Spinal cord (tissue), 10 donors: Measurements from ENCODE around the gene AP2A1. TPM values are rescaled to one million over a fixed set of nuclear protein-coding genes. Genes with fewer than 3 reads are reported as not detected.

Experiments
- DNase-seq, 6 donors: peaks; one replicate each; pipeline versions ENCODE4 v3.0.0 to v3.0.0-alpha.2; 2013 to 2015; ENCODE audit warnings: low spot score in 6 of 6, low read depth in 4 of 6
- H3K27ac ChIP-seq: one replicate; pipeline ENCODE4 v1.5.1; 2013; ENCODE audit warnings: low read depth, low read length, control low read depth
- H3K27me3 ChIP-seq: one replicate; pipeline ENCODE4 v1.6.1; 2013; ENCODE audit warnings: low read length; ENCODE audit not compliant: control insufficient read depth, insufficient read depth
- H3K36me3 ChIP-seq: one replicate; pipeline ENCODE4 v1.6.1; 2013; ENCODE audit warnings: low read length; ENCODE audit not compliant: control insufficient read depth, insufficient read depth
- H3K4me1 ChIP-seq: one replicate; pipeline ENCODE4 v1.6.1; 2013; ENCODE audit warnings: low read length; ENCODE audit not compliant: control insufficient read depth, insufficient read depth
- H3K4me3 ChIP-seq: one replicate; pipeline ENCODE4 v1.5.1; 2013; ENCODE audit warnings: low read depth, low read length, control low read depth
- H3K9me3 ChIP-seq: one replicate; pipeline ENCODE4 v1.6.1; 2013; ENCODE audit warnings: low read length; ENCODE audit not compliant: control insufficient read depth, insufficient read depth
- WGBS: methylation state at CpG from one replicate; pipeline ENCODE4 v1.1.5; 2013; ENCODE audit warnings: missing lambda C conversion rate; ENCODE audit not compliant: insufficient coverage; 5-methylcytosine and 5-hydroxymethylcytosine counted together
- polyA plus RNA-seq, 2 donors: library from polyadenylated mRNA; unstranded; fragments of 120-200 nt; gene quantifications; one replicate each; pipeline ENCODE4 v1.2.1, GENCODE V29; 2013; ENCODE audit not compliant: insufficient read length in 2 of 2
- total RNA-seq, 2 donors: library from RNA; depleted of rRNA in 1 of 2; stranded (reverse); fragments of 120-200 nt in 1 of 2; fragments of >200 nt in 1 of 2; gene quantifications; one replicate each; pipeline versions ENCODE4 v1.2.3 to v1.2.4, GENCODE V29; 2013 to 2014
- donor health status: healthy.

AP2A1 gene
- total and polyA plus RNA-seq, 4 donors, result 58.5 to 156 (median 106) TPM

GRCh38 chr19:49800771-49801170 lies 34.0 kb downstream of the AP2A1 start:
- 99% methylated on average over 5 of the region's 10 CpGs for WGBS
- H3K4me1 ChIP-seq, result peaks cover 25% of the 10 kb centered on the region
- no peak overlapping the region for H3K4me3 ChIP-seq
- H3K36me3 ChIP-seq, result peaks cover 93% of the 10 kb centered on the region
- DNase-seq, result no peak
- H3K27me3 ChIP-seq, result no peaks in the 10 kb centered on the region
- H3K27ac ChIP-seq, result no peak overlapping the region
- H3K9me3 ChIP-seq, result no peaks in the 10 kb centered on the region

DNA sequence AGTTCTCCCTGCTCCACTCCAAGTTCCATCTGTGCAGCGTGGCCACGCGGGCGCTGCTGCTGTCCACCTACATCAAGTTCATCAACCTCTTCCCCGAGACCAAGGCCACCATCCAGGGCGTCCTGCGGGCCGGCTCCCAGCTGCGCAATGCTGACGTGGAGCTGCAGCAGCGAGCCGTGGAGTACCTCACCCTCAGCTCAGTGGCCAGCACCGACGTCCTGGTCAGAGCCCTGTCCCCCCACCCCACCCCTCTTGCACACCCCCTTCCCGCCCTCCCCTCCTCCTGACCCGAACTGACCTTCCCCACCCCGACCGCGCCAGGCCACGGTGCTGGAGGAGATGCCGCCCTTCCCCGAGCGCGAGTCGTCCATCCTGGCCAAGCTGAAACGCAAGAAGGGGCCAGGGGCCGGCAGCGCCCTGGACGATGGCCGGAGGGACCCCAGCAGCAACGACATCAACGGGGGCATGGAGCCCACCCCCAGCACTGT lies 34.6 kb downstream of the AP2A1 start:
- no peak for DNase-seq
- Histone ChIP-seq H3K36me3 (peaks cover 93% of the 10 kb centered on the region), H3K9me3 (no peaks in the 10 kb centered on the region), H3K4me1 (peaks cover 25% of the 10 kb centered on the region), H3K27me3 (no peaks in the 10 kb centered on the region), H3K4me3 (peak overlapping the region; percentile 58), H3K27ac (no peak overlapping the region)
- 49% methylated on average over 23 of the region's 32 CpGs for WGBS

DNA sequence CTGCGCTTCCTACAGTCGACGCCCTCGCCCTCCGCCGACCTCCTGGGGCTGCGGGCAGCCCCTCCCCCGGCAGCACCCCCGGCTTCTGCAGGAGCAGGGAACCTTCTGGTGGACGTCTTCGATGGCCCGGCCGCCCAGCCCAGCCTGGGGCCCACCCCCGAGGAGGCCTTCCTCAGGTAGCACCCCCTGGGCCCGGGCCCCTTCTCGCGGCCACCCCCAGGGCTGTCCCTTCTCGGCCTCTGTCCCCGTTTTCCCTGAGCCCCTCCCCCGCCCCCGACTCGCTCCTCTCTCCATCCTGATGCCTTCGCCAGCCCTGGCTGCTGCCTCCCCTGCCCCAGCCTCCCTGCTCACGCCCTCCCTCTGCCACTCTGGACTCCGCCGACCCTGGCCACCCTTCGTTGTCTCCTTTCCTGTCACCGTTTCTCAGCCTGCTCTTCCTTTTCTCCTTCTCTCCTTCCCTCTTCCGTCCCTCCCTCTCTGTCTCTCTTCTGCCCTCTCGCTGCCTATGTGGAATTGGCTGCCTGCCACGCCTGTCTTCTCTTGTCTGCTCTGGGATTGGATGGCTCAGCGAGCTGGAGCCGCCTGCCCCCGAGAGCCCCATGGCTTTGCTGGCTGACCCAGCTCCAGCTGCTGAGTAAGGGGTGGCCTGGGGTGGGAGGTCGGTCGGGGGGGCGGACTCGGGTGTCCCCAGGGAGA lies 35.3 kb downstream of the AP2A1 start:
- Histone ChIP-seq H3K27ac (peak overlapping the region; percentile 76), H3K36me3 (peaks cover 93% of the 10 kb centered on the region), H3K27me3 (no peaks in the 10 kb centered on the region), H3K4me1 (peaks cover 25% of the 10 kb centered on the region), H3K9me3 (no peaks in the 10 kb centered on the region), H3K4me3 (peak overlapping the region; percentile 58)
- 10% methylated on average over 37 of the region's 38 CpGs for WGBS
- DNase-seq, result peak in 5 of 6 donors; percentile 86 to 98 (median 92)

DNA sequence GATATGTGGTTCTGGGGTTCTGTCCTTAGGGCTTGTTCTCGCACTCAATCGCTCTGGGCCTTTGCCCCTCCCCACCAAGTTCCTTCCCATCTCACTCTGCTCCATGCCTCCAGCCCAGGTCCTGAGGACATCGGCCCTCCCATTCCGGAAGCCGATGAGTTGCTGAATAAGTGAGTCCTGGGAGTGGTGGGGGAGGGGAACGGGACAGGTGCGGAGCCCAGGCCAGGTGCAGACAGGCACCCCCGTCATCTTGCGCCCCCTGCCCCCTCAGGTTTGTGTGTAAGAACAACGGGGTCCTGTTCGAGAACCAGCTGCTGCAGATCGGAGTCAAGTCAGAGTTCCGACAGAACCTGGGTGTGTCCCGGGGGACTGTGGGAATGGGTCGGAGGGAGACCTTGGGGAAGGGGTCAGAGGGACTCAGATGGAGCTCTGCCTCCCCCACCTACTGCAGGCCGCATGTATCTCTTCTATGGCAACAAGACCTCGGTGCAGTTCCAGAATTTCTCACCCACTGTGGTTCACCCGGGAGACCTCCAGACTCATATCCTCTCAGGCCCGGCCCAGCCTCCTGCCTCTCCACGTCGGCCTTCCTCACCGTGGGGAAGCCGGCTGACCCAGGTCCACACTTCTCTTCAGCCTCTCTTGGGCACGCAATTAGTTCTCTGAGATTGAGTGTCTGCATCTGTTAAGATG lies 36.2 kb downstream of the AP2A1 start:
- Histone ChIP-seq H3K4me3 (no peak overlapping the region), H3K36me3 (peaks cover 98% of the 10 kb centered on the region), H3K27ac (no peak overlapping the region), H3K4me1 (peaks cover 30% of the 10 kb centered on the region), H3K27me3 (no peaks in the 10 kb centered on the region), H3K9me3 (no peaks in the 10 kb centered on the region)
- DNase-seq, result no peak
- WGBS, result 88% methylated on average over 11 of the region's 24 CpGs

DNA sequence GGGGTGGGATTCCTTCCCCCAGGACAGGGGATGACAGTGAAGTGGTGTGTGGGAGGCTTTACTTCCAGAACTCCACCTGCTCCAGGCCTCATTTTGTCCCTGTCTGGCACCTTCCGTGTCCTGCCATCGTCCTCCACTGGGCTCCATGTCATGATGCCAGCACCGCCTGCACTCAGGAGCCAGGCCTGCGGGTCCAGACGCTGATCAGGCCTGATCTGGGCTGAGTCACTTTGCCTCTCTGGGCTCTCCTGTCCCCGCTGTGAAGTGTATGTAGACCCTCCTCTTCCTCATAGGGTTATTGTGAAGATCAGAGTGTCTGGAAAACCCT lies 36.7 kb downstream of the AP2A1 start:
- no peaks in the 10 kb centered on the region for H3K27me3 ChIP-seq

DNA sequence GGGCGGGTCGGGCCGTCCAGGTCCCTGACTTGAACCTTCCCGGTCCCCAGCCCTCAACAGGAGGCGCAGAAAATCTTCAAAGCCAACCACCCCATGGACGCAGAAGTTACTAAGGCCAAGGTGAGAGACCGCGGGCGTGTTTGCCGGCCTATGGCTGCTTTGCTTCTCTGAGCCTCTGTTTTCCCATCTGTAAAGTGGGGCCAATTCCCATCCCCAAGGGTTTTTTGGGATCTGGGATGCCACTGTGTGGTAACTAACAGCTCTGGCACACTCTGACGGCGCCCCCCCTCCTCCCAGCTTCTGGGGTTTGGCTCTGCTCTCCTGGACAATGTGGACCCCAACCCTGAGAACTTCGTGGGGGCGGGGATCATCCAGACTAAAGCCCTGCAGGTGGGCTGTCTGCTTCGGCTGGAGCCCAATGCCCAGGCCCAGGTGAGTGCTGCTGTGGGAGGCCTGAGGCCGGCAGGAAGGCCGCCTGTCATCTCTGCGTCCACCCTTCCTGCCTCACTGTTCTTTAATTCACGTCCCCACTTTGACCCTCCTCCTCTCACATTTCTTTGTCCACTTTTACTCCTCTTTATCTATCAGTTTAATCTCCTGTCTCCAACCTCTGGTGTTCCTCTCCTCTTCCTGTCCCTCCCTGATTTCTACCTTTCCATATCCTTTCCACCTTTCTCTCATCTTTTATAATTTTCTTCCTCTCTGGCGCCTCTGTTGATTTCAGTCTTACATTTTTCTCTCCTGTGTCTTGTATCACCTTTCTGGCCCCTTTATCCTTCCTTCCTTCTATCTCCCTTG lies 39.2 kb downstream of the AP2A1 start:
- no peak for DNase-seq
- Histone ChIP-seq H3K4me3 (no peak overlapping the region), H3K27me3 (no peaks in the 10 kb centered on the region), H3K36me3 (peaks cover 73% of the 10 kb centered on the region), H3K27ac (no peak overlapping the region), H3K9me3 (no peaks in the 10 kb centered on the region), H3K4me1 (peaks cover 49% of the 10 kb centered on the region)
- WGBS, result 79% methylated on average over 17 of the region's 20 CpGs

More for the DNA sequence above, 36.7 kb downstream of the AP2A1 start:
- Histone ChIP-seq H3K36me3 (peaks cover 98% of the 10 kb centered on the region), H3K27ac (no peak overlapping the region), H3K9me3 (no peaks in the 10 kb centered on the region), H3K4me3 (no peak overlapping the region), H3K4me1 (peaks cover 35% of the 10 kb centered on the region)
- DNase-seq, result no peak
- WGBS, result 99% methylated on average over 5 of the region's 6 CpGs

GRCh38 chr19:49806620-49806959 lies 39.8 kb downstream of the AP2A1 start:
- H3K4me3 ChIP-seq, result no peak overlapping the region

GRCh38 chr19:49807058-49807903 lies 40.5 kb downstream of the AP2A1 start:
- 86% methylated on average over 13 of the region's 18 CpGs for WGBS
- H3K27ac ChIP-seq, result no peak overlapping the region
- no peak for DNase-seq
- peaks cover 61% of the 10 kb centered on the region for H3K36me3 ChIP-seq
- H3K4me3 ChIP-seq, result no peak overlapping the region
- H3K4me1 ChIP-seq, result peaks cover 41% of the 10 kb centered on the region
- no peaks in the 10 kb centered on the region for H3K27me3 ChIP-seq
- no peaks in the 10 kb centered on the region for H3K9me3 ChIP-seq

More at GRCh38 chr19:49806620-49806959, 39.8 kb downstream of the AP2A1 start:
- Histone ChIP-seq H3K36me3 (peaks cover 67% of the 10 kb centered on the region), H3K27ac (no peak overlapping the region), H3K27me3 (no peaks in the 10 kb centered on the region), H3K4me1 (peaks cover 46% of the 10 kb centered on the region), H3K9me3 (no peaks in the 10 kb centered on the region)
- DNase-seq, result no peak
- 91% methylated on average over 6 of the region's 8 CpGs for WGBS
